ENCODE measurements around the gene TRIM26. TPM values are rescaled to one million over a fixed set of nuclear protein-coding genes. Genes with fewer than 3 reads are reported as not detected.

Gene TRIM26
- total RNA-seq, 1 experiment from 2014 or later = 28.8 TPM

Other genes with a start within 250 kb of the TRIM26 start
- gene POLR1H, start 152.1 kb downstream of the TRIM26 start, total RNA-seq (2014; rRNA removed; shearing (Covaris generic)) = 56.6 and 62.5 TPM in 2 replicates
- gene PPP1R11, start 146.2 kb downstream of the TRIM26 start, total RNA-seq (2014; rRNA removed; shearing (Covaris generic)) = 36.7 and 43.5 TPM in 2 replicates
- 0.06 TPM in 1 of 2 replicates, not detected in the other for gene RNF39, start 137.6 kb downstream of the TRIM26 start, total RNA-seq (2014; rRNA removed; shearing (Covaris generic))
- 0.03 TPM in 1 of 2 replicates, not detected in the other for gene TRIM31, start 100.3 kb downstream of the TRIM26 start, total RNA-seq (2014; rRNA removed; shearing (Covaris generic))
- not detected in 2 replicates for gene TRIM40, start 77.3 kb downstream of the TRIM26 start, total RNA-seq (2014; rRNA removed; shearing (Covaris generic))
- gene TRIM10, start 52.2 kb downstream of the TRIM26 start, total RNA-seq (2014; rRNA removed; shearing (Covaris generic)) = not detected in 2 replicates
- gene TRIM15, start 49.9 kb downstream of the TRIM26 start, total RNA-seq (2014; rRNA removed; shearing (Covaris generic)) = not detected in 2 replicates
- gene TRIM39, start 113.5 kb upstream of the TRIM26 start, total RNA-seq (2014; rRNA removed; shearing (Covaris generic)) = 13.2 and 16.3 TPM in 2 replicates
- 116 and 119 TPM in 2 replicates for gene RPP21, start 131.8 kb upstream of the TRIM26 start, total RNA-seq (2014; rRNA removed; shearing (Covaris generic))